Peyer's patch (tissue), 4 donors: Measurements from ENCODE around the gene SMIM14.

Source experiments
- POLR2A ChIP-seq, 2 donors: fragments of 450-650 bp; IDR thresholded peaks; one replicate each; pipeline ENCODE4 v1.5.1; 2017; ENCODE audit warnings: antibody characterized with exemption in 2 of 2, mild to moderate bottlenecking in 2 of 2, moderate library complexity in 2 of 2
- TF ChIP-seq, protein P1 (sequence below), 6 experiments: fragments of 450-650 bp in 4 of 6; fragments of 200-600 bp in 2 of 6; sonication (generic) in 1 of 6; IDR thresholded peaks; one replicate each; pipeline ENCODE4 v1.5.1; 2017 to 2019; ENCODE audit warnings: antibody characterized with exemption in 6 of 6, mild to moderate bottlenecking in 3 of 6, moderate library complexity in 1 of 6

DNA sequence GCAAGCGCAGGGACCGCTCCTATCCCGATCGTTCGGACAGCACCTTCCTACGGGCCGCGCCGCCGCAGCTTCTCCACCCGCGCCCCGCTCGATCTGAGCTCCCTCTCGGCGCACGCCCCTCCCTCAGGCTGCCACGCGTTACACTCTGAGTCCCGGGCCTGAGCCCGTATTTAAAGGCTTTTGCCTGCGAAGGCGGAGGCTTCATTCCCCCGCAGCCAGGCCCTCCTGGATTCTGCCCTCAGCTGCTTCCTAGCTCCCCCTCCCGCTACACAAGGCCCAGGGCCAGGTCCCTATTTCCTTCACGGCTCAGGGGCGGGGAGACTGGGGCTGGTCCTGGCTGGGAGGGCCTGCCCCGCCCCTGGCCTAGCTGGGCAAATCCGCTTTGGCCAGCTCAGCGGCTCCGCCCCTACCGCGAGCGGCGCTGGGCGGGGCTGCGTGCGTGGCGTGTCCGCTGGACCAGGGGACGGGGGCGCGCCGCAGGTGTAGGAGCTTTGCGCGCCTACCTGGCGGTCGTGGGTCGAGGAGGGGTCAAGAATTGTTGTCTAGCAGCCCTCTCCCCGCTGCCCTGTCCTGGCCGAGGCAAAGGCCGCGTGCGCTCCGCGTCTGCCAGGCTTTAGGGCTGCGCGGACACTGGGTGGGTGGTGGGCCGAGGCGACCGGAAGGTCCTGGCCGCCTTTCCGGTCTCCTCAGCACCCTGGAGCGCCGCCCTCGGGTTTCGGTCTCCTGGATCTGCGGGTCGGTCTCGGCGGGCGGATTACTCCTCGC lies 111.2 kb downstream of the SMIM14 start, which contains the start of gene UGDH:
- TF ChIP-seq, protein P1, sequence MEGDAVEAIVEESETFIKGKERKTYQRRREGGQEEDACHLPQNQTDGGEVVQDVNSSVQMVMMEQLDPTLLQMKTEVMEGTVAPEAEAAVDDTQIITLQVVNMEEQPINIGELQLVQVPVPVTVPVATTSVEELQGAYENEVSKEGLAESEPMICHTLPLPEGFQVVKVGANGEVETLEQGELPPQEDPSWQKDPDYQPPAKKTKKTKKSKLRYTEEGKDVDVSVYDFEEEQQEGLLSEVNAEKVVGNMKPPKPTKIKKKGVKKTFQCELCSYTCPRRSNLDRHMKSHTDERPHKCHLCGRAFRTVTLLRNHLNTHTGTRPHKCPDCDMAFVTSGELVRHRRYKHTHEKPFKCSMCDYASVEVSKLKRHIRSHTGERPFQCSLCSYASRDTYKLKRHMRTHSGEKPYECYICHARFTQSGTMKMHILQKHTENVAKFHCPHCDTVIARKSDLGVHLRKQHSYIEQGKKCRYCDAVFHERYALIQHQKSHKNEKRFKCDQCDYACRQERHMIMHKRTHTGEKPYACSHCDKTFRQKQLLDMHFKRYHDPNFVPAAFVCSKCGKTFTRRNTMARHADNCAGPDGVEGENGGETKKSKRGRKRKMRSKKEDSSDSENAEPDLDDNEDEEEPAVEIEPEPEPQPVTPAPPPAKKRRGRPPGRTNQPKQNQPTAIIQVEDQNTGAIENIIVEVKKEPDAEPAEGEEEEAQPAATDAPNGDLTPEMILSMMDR (IDR thresholded peaks at IDR 0.05), result peak in 1 of 6 experiments; percentile 15
- peak; percentile 98 for TF ChIP-seq POLR2A (IDR thresholded peaks at IDR 0.05)
